HG03135 (cell line): ENCODE data around the gene MAGI2.

Experiments
- ATAC-seq: cut with Tn5 transposase; IDR thresholded peaks from one replicate; pipeline ENCODE4 v1.9.1; 2021; ENCODE audit warnings: mild to moderate bottlenecking, moderate library complexity; ENCODE audit not compliant: unreplicated experiment

Gene MAGI2

GRCh38 chr7:79272938-79273337 is 180.5 kb downstream of the MAGI2 start:
- ATAC-seq = no peak

- no peak for ATAC-seq
Measured at GRCh38 chr7:79272066-79272669, 181.3 kb downstream of the MAGI2 start.

GRCh38 chr7:79268730-79269129 is 184.7 kb downstream of the MAGI2 start:
- ATAC-seq = no peak

- no peak for ATAC-seq
Measured at GRCh38 chr7:79258826-79259225, 194.6 kb downstream of the MAGI2 start.

GRCh38 chr7:79257959-79258358 is 195.5 kb downstream of the MAGI2 start:
- no peak for ATAC-seq

GRCh38 chr7:79245623-79246249 is 207.7 kb downstream of the MAGI2 start:
- no peak for ATAC-seq

- no peak for ATAC-seq
Measured at GRCh38 chr7:79244482-79244881, 209.0 kb downstream of the MAGI2 start.

- ATAC-seq = no peak
Measured at GRCh38 chr7:79241288-79242060, 212.0 kb downstream of the MAGI2 start.

GRCh38 chr7:79240413-79240812 is 213.1 kb downstream of the MAGI2 start:
- no peak for ATAC-seq

GRCh38 chr7:79236352-79237028 is 217.0 kb downstream of the MAGI2 start:
- no peak for ATAC-seq

GRCh38 chr7:79227044-79227443 is 226.4 kb downstream of the MAGI2 start:
- ATAC-seq = no peak

- no peak for ATAC-seq
Measured at GRCh38 chr7:79221211-79221610, 232.3 kb downstream of the MAGI2 start.

GRCh38 chr7:79217976-79218626 is 235.4 kb downstream of the MAGI2 start:
- no peak for ATAC-seq

- ATAC-seq = no peak
Measured at GRCh38 chr7:79217468-79217867, 236.0 kb downstream of the MAGI2 start.

GRCh38 chr7:79216236-79216635 is 237.2 kb downstream of the MAGI2 start:
- ATAC-seq = no peak

GRCh38 chr7:79212334-79212733 is 241.1 kb downstream of the MAGI2 start:
- ATAC-seq = no peak

GRCh38 chr7:79211724-79212123 is 241.7 kb downstream of the MAGI2 start:
- no peak for ATAC-seq

GRCh38 chr7:79199961-79200360 is 253.5 kb downstream of the MAGI2 start:
- ATAC-seq = no peak

GRCh38 chr7:79199266-79199665 is 254.2 kb downstream of the MAGI2 start:
- no peak for ATAC-seq

- ATAC-seq = no peak
Measured at GRCh38 chr7:79185605-79186004, 267.9 kb downstream of the MAGI2 start.

GRCh38 chr7:79182283-79182682 is 271.2 kb downstream of the MAGI2 start:
- ATAC-seq = no peak
